SK-N-SH (cell line): Measurements from ENCODE around the gene CCNF.

Experiments used
- CTCF ChIP-seq: fragments of 200-600 bp; sonication (generic); IDR thresholded peaks from 2 replicates; pipeline ENCODE4 v1.6.1; 2017; ENCODE audit warnings: antibody characterized with exemption, mild to moderate bottlenecking, moderate library complexity
- EP300 ChIP-seq, 2 experiments: IDR thresholded peaks; 2 replicates each; pipeline versions ENCODE4 v1.4.0 to v1.6.1; 2012; ENCODE audit warnings: borderline replicate concordance in 1 of 2, low read depth in 1 of 2, low read length in 1 of 2
- EZH2phosphoT487 ChIP-seq: fragments of 200-600 bp; sonication (generic); IDR thresholded peaks from 2 replicates; pipeline ENCODE4 v1.6.1; 2017; ENCODE audit warnings: low read depth, mixed run types, mild to moderate bottlenecking, antibody characterized with exemption, moderate library complexity, borderline replicate concordance
- JUND ChIP-seq: IDR thresholded peaks from 2 replicates; pipeline ENCODE4 v1.4.0; 2012
- POLR2AphosphoS5 ChIP-seq: IDR thresholded peaks from 2 replicates; pipeline ENCODE4 v1.6.1; 2012; ENCODE audit warnings: low read depth, low read length
- RAD21 ChIP-seq: IDR thresholded peaks from 2 replicates; pipeline ENCODE4 v1.6.1; 2012; ENCODE audit warnings: mild to moderate bottlenecking, low read length
- TAF1 ChIP-seq: IDR thresholded peaks from 2 replicates; pipeline ENCODE4 v1.6.1; 2012; ENCODE audit warnings: low read depth, mild to moderate bottlenecking, low read length, moderate library complexity, borderline replicate concordance
- TCF12 ChIP-seq: IDR thresholded peaks from 2 replicates; pipeline ENCODE4 v1.4.0; 2012
- USF1 ChIP-seq: IDR thresholded peaks from 2 replicates; pipeline ENCODE4 v1.4.0; 2012; ENCODE audit warnings: low read depth, borderline replicate concordance
- TF ChIP-seq, protein P1 (sequence below): IDR thresholded peaks from 2 replicates; pipeline ENCODE4 v1.4.0; 2012; ENCODE audit warnings: low read depth, borderline replicate concordance
- TF ChIP-seq, protein P2 (sequence below): IDR thresholded peaks from 2 replicates; pipeline ENCODE4 v1.6.1; 2012; ENCODE audit warnings: mild to moderate bottlenecking, low read depth, low read length, moderate library complexity

DNA sequence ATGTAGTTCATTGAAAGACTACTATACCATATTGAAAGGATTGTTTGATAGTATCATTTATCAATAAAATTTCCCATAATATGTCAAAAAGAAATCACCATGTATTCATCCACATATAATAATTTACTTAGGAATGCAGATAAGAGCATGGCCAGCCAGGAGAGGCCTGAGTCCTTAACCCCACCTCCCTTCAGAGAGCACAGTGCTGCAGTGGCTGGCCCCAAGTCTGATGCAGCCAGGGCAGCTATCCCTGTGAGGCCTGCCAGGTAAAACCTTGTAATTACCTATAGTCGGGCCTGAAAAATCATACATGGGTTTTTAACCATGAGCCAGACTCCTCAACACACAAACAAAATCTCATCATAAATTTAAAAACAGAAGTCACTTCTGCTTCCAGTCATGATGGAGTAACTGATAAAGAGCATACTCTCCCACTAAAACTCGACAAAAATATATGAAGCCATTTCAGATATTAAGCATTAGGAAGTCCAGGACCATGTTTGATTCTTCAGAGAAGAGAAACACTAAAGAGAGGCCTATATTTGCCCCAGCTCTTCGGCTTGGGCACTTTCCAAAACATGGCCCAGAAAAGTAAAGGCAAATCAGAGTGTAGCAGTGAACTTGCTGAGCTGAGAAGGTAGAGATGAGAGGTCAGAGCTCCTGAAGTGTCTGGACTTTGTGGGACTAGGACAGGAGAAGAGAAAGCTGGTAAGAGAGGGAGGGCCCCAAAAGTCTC, 40.9 kb upstream of the CCNF start:
- TF ChIP-seq CTCF (no peak), RAD21 (no peak), USF1 (no peak), EP300 (IDR thresholded peaks at IDR 0.05; ENCODE audit: borderline replicate concordance in 1 of 2, low read depth in 1 of 2, low read length in 1 of 2) (no peak), POLR2AphosphoS5 (no peak), JUND (no peak), TAF1 (no peak), TCF12 (no peak), EZH2phosphoT487 (no peak)
- TF ChIP-seq, protein P1, sequence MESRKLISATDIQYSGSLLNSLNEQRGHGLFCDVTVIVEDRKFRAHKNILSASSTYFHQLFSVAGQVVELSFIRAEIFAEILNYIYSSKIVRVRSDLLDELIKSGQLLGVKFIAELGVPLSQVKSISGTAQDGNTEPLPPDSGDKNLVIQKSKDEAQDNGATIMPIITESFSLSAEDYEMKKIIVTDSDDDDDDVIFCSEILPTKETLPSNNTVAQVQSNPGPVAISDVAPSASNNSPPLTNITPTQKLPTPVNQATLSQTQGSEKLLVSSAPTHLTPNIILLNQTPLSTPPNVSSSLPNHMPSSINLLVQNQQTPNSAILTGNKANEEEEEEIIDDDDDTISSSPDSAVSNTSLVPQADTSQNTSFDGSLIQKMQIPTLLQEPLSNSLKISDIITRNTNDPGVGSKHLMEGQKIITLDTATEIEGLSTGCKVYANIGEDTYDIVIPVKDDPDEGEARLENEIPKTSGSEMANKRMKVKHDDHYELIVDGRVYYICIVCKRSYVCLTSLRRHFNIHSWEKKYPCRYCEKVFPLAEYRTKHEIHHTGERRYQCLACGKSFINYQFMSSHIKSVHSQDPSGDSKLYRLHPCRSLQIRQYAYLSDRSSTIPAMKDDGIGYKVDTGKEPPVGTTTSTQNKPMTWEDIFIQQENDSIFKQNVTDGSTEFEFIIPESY, result no peak
- TF ChIP-seq, protein P2, sequence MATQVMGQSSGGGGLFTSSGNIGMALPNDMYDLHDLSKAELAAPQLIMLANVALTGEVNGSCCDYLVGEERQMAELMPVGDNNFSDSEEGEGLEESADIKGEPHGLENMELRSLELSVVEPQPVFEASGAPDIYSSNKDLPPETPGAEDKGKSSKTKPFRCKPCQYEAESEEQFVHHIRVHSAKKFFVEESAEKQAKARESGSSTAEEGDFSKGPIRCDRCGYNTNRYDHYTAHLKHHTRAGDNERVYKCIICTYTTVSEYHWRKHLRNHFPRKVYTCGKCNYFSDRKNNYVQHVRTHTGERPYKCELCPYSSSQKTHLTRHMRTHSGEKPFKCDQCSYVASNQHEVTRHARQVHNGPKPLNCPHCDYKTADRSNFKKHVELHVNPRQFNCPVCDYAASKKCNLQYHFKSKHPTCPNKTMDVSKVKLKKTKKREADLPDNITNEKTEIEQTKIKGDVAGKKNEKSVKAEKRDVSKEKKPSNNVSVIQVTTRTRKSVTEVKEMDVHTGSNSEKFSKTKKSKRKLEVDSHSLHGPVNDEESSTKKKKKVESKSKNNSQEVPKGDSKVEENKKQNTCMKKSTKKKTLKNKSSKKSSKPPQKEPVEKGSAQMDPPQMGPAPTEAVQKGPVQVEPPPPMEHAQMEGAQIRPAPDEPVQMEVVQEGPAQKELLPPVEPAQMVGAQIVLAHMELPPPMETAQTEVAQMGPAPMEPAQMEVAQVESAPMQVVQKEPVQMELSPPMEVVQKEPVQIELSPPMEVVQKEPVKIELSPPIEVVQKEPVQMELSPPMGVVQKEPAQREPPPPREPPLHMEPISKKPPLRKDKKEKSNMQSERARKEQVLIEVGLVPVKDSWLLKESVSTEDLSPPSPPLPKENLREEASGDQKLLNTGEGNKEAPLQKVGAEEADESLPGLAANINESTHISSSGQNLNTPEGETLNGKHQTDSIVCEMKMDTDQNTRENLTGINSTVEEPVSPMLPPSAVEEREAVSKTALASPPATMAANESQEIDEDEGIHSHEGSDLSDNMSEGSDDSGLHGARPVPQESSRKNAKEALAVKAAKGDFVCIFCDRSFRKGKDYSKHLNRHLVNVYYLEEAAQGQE, result no peak
